HG03521 (cell line): ENCODE data around the gene ABCC1.
"Not testable (repeated sequence)": the region's sequence is repeated elsewhere in the genome, so short reads cannot be mapped to it uniquely, and the experiment has no call there.

Experiments used
- ATAC-seq: cut with Tn5 transposase; IDR thresholded peaks from one replicate; pipeline ENCODE4 v1.9.1; 2021; ENCODE audit warnings: mild to moderate bottlenecking, moderate library complexity; ENCODE audit not compliant: unreplicated experiment

The ABCC1 gene

DNA sequence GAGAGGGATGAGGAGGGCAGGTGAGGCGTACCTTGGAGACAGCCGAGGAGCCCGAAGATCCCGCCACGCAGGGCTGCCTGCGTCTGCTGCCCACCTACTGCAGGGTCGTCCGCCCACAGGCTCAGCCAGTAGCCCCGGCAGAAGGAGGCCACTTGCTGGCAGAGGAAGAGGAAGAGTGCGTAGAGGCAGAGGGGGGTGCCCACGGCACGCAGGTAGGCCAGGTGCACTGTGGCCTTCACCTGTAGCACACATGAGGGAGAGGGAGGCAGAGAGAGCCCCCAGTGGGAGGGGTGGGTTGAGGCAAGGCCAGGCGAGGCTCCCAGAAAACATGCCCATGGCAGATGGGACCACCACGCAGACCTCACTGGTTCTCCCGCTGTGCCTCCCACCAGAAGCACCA lies 220.2 kb downstream of the ABCC1 start:
- ATAC-seq = no peak

DNA sequence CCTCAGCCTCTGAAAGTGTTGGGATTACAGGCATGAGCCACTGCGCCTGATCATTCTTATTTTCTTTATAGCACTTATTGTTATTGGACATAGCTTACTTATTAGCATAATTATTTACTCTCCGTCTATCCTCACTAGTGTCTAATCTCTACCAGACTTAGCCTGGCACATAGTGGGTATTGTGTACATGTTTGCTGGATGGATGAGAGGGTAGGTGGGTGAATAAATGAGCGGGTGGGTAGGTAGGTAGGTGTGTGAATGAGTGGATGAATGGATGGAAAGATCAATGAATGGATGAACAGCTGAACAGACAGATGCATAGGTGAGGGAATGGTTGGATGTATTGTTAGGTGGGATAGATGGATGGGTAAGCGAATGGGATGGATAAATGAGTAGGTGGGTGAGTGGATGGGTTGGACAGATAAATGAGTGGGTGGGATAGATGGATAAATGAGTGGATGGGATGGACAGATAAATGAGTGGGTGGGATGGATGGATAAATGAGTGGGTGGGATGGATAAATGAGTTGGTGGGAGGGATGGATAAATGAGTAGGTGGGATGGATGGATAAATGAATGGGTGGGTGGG lies 222.0 kb downstream of the ABCC1 start:
- ATAC-seq = no peak

DNA sequence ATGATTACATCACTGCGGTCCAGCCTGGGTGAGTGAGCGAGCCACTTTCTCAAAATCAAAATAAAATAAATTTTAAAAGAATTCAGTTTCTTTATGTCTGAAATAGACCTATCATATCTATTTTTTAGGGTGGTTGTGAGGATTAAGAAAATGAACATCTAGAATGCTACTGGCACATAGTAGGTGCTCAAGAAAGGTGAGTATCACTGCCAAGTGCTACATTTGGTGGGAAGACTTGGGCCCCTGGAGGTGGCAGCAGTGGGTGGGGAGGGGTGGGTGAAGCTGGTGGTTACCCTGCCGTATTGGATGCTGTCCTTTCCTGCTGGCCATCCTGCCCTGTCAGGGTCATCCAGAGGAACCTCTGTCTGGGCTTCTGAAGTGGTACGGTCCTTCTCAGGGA lies 223.6 kb downstream of the ABCC1 start:
- no peak for ATAC-seq

DNA sequence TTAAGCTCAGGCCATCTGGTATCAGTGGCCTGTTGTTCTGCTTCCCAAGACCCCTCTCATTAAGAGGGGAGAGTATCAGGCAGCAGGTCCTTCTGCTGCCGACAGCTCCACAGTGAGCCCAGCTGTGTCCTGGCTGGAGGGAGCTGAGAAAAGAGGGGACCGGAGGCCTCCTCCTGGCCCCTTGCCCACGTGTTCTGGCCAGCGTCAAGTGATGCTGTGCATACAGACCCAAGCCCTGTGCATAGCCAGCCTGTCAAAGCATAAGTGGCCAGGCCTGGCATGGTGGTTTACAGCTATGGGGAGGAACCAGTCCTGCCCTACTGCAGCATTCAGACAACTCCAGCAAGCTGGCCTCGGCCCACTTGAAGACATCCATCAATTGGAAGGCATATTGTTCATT lies 225.9 kb downstream of the ABCC1 start:
- ATAC-seq = no peak

DNA sequence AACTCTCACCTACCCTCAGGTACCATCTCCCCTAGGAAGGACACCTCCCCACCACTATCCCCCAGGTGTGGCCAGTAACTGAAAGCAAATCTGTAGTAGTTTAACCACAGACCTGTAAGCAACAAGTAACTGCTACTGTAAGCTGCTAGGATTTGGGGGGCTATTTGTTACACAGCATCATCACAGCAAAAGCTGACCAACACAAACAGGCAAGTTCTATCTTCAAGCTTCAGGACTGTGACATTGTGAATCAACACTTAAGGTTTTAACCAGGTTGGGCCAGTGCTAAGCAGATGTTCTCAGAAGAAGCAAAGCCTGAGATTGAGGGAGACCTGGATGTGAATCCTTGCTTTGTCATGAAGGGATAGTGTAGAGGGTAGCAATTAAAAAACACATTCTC lies 226.9 kb downstream of the ABCC1 start:
- ATAC-seq = no peak

DNA sequence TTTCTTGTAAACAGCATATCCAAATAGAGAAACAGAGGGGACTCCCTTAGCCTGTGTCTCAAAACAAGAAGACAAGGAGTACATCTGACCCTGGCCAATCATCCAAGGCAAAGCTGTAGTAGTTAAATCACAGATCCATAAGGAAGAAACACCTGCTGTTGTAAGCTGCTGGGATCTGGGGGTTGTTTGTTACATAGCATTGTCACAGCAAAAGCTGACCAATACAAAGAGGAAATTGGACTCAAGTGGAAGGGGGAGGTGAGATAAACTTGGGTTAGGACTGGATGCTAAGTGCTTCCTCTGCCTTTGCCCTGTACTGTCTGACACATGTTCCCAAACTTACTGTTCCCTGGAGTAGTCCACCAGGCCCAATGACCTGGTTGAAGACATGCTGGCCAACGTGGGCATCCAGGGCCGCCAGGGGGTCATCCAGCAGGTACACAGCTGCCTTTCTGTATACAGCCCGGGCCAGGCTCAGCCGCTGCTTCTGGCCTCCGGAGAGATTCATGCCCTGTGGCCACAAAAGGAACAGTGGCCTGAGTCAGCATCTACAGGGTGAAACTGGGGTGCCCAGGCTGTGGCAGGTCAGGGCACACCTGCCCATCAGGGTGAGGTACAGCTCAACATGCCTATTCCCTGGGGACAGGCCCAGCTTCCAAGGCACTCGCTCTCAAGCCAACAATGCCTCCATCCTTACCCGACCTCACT lies 229.2 kb downstream of the ABCC1 start:
- ATAC-seq = no peak

DNA sequence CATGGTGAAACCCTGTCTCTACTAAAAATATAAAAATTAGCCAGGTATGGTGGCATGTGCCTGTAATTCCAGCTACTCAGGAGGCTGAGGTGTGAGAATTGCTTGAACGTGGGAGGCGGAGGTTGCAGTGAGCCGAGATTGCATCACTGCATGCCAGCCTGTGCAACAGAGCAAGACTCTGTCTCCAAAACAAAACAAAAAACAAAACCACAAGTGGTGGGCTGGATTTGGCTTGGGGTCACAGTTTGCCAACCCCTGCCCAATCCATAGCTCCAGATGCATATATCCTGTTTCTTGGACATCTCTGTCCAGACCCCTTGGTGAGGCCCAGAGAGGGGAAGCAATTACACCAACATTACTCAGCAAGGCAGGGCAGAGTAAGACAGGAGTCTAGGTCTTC lies 232.3 kb downstream of the ABCC1 start:
- not testable (repeated sequence) for ATAC-seq

DNA sequence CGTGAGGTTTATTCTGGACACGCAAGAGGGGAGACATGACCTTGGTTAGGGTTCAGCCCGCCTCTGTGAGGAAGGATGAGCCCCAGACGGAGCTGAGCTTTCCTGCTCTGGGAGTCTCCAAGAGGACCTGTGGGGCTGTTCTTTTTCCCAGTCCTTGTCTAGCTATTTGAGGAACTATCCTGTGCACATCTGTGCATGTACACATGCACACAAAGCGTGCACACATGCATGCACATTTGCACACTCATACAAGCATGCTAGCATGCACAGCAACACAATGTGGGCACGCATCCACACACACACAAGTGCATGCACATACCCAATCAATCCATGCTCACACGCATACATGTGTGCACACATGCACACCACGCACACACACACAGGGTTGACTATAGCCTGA lies 233.5 kb downstream of the ABCC1 start:
- ATAC-seq = no peak

DNA sequence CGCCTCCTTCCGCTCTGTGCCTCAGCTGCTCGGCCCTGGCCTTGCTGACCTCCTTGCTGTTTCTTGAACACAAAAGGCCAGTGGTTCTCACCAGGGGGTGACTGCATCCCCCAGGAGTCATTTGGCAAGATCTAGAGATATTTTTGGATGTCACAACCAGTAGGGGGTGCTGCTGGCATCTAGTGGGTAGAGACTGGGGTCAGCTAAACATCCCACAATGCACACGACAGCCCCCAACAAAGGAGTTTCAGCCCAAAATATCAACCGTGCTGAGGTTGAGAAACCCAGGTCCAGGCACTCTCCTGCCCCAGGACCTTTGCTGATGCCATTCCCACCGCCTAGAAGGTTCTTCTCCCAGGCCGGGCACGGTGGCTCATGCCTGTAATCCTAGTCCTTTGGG lies 234.1 kb downstream of the ABCC1 start:
- no peak for ATAC-seq

DNA sequence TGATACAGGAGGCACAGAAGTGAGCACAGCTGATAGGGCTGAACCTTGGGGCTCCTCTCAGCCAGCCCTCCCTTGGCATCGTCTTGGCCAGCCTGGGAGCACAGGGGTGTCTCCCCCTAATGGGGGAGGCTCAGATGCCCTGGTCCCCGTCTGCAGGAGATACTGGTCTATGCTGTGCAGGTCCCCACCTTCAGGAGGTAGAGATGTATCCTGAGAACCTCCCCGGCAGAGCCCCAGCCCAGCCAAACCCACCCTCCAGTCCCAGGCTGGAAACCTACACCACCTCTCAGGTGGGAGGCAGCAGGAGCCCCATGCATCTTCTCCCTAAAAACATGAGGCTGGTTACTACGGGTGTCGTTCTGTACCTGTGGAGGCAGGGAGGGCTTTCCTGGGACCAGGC lies 235.2 kb downstream of the ABCC1 start:
- no peak for ATAC-seq

DNA sequence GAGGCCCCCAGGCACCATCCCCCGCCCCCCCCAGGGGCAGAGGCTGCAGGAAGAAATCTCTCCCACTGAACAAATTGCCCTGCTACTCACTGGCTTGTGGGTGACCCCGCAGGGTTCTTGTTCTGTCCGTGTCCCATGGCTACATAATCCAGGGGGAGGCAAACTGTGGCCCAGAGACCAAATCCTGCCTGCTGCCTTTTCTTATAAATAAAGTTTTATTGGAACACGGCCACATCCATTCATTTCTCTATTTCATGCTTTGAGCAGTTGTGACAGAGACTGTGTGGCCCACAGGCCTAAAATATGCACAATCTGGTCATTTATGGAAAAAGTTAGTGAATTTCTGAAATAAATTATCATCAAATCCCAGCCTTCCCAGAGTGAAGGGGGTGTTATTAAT lies 235.7 kb downstream of the ABCC1 start:
- no peak for ATAC-seq

DNA sequence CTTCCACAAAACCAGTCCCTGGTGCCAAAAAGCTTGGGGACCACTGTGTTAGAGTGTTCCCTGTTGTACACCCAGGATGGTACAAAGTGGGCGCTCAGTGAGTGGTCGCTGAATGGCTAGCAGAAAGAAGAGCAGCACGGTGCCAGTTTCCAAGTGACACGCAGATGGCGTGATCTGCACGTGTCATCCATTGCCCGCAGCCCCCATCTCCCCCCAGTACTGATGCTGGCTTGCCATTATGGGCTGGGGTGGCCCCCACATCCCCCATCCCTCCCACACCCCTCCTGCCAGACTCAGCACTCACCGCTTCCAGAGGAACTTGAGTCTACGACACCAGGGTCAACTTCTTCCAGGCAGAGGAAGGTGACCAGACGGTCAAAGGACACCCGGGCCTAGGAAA lies 237.4 kb downstream of the ABCC1 start:
- no peak for ATAC-seq

DNA sequence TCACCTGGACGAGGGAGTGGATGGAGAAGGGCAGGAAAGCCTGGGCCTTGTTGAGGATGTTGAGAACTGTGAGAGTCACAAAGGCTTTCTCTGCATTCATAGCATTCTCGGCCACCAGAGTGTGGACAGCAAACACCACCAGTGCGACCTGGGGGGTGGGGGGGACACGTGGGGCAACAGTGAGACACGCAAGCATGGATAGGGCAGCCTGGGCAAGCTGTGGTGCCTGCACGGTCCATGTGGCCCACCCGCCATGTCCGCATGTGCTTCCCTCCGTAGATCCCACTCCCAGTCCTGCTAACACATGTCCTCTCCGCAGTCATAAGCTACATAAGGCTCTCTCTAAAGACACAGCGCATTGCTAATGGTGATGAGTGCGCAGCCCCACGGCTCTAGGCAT lies 239.4 kb downstream of the ABCC1 start:
- no peak for ATAC-seq

DNA sequence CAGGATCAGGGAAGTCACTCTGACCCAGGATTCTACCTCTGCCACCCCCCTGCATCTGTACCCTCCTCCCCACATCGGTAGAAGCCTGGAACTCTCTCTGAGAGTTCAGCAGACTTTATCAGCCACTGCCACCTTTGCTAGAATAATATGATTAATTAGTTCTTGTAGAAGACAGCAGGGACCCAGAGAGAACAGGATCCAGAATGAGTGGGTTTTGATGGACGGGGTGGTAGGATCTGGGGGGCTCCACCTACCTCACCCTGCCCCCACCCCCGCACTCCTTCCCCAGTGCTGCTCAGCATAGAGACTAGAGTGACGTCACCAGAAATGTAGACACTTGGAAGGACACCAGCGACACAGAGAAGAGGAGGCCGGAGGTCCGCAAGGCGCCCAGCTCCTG lies 240.4 kb downstream of the ABCC1 start:
- no peak for ATAC-seq

DNA sequence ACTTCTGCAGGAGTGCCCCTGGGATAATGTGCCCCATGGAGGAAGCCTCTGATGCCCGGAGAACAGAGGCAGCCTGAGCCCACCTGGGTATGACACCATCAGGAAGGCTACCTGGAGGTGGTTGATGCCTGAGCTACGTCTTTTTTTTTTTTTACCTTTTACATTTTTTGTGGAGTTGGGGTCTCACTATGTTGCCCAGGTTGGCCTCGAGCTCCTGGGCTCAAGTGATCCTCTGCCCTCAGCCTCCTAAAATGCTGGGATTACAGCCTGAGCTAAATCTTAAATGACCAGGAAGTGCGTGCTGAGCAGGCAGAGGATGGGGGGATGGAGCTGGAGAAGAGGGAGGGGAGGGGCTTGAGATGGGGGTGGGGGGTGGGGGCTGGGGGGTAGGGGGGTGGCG lies 241.1 kb downstream of the ABCC1 start:
- ATAC-seq = no peak

DNA sequence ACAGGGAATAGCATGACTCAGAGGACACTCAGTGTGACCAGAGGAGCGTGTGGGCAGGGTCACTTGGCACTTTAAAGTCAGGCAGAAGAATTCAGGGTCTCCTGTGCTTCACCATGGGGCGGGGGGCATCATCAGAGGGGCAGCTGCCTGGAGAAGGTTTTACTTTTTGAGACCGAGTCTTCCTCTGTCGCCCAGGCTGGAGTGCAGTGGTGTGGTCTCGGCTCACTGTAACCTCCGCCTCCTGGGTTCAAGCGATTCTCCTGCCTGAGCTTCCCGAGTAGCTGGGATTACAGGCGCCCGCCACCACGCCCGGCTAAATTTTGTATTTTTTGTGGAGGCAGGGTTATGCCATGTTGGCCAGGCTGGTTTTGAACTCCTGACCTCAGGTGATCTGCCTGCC lies 241.6 kb downstream of the ABCC1 start:
- ATAC-seq = not testable (repeated sequence)

DNA sequence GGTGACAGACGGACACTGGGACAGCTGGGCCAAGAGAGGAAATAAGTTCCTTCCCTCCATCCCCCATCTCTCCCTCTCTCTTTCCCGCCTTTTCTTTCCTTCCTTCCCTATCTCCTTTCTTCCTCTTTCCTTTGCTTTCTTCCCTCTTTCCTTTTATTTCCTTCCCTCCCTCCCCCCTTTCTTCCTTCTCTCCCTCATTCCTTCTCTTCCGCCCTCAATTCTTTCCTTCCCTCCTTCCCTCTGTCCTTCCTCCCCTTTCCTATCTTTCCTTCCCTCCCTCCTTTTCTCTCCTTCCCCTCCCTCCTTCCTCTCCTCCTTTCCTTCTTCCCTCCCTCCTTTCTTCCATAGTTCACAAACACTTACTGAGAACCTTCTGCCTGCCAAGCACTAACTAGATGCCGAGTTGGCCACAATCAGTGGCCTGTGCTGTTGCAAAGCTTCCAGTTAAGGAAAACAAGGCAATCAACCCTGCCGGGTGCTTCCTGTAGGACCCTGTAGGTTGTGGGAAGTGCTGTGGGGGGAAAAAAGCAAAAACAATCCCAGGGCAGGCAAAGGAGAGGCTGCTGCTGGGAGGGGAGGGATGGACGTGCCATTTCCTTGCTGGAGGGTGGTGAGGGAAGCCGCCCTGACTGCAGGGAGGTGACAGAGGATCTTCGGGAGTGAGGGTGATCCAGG lies 242.2 kb downstream of the ABCC1 start:
- ATAC-seq = no peak
